GM12878 (cell line): Measurements from ENCODE around the gene CCNY. TPM values are rescaled to one million over a fixed set of nuclear protein-coding genes. Genes with fewer than 3 reads are reported as not detected.

Source experiments
- ATAC-seq: fragments of 200-7000 bp; cut with Tn5 transposase; 3 replicates; pipeline ENCODE4 v1.9.1; 2020; ENCODE audit warnings: mild to moderate bottlenecking, moderate library complexity
- BruUV-seq: library from RNA; stranded (reverse); fragments of 400-500 nt; replicated peaks from 2 replicates; lab custom pipeline; 2021; lab: Mats Ljungman, UMichigan
- CTCF ChIA-PET: fragments of 300-600 bp; sonication (Branson Sonifier 250); formaldehyde crosslinking; extraction: SDS; loops from one replicate; lab custom pipeline; 2021; ENCODE audit warnings: inconsistent platforms; lab: Yijun Ruan, JAX
- POLR2A ChIA-PET: fragments of 350-600 bp; formaldehyde crosslinking; extraction: SDS; loops from one replicate; lab custom pipeline; 2021; ENCODE audit warnings: inconsistent platforms; lab: Charles Lee
- RAD21 ChIA-PET: fragments of 300-600 bp; sonication (Branson Sonifier 250); formaldehyde crosslinking; loops from one replicate; lab custom pipeline; 2023; ENCODE audit warnings: antibody characterized with exemption; ENCODE audit not compliant: unreplicated experiment; lab: Charles Lee
- SMC1A ChIA-PET: fragments of 300-600 bp; sonication (Branson Sonifier 250); formaldehyde crosslinking; loops from one replicate; lab custom pipeline; 2023; ENCODE audit not compliant: unreplicated experiment, uncharacterized antibody; lab: Charles Lee
- DNase-seq: peaks from one replicate; pipeline ENCODE4 v3.0.0-alpha.2; 2011; ENCODE audit warnings: low read depth, low spot score
- FAIRE-seq: peaks from 3 replicates; lab custom pipeline; 2011; peaks lifted over from hg19 to GRCh38; lab: Jason Lieb, UNC
- H2AFZ ChIP-seq: 2 replicates; pipeline ENCODE4 v1.6.0; 2011; ENCODE audit warnings: low read depth, low read length, control low read depth; ENCODE audit not compliant: control insufficient read depth
- H3K27ac ChIP-seq: 2 replicates; pipeline ENCODE4 v1.5.1; 2011; ENCODE audit warnings: control low read depth; ENCODE audit not compliant: control insufficient read depth, insufficient read depth
- H3K27me3 ChIP-seq, 2 experiments: replicated peaks in 1 of 2; 2 replicates each; pipeline versions ENCODE4 v1.6.0 to v1.6.1; 2011; ENCODE audit warnings: low read length in 1 of 2; ENCODE audit not compliant: control insufficient read depth in 2 of 2, insufficient read depth in 2 of 2
- H3K36me3 ChIP-seq, 2 experiments: 2 replicates each; pipeline ENCODE4 v1.5.1; 2011; ENCODE audit warnings: low read length in 1 of 2; ENCODE audit not compliant: control insufficient read depth in 2 of 2, insufficient read depth in 2 of 2
- H3K4me1 ChIP-seq: 2 replicates; pipeline ENCODE4 v1.6.1; 2011; ENCODE audit warnings: mild to moderate bottlenecking, low read length, moderate library complexity, mixed read lengths; ENCODE audit not compliant: control insufficient read depth, insufficient read depth
- H3K4me2 ChIP-seq: 2 replicates; pipeline ENCODE4 v1.6.0; 2011; ENCODE audit warnings: control low read depth; ENCODE audit not compliant: control insufficient read depth, insufficient read depth
- H3K4me3 ChIP-seq: fragments of 200-600 bp; sonication (generic); 2 replicates; pipeline ENCODE4 v1.5.1; 2016
- H3K79me2 ChIP-seq: 2 replicates; pipeline ENCODE4 v1.6.0; 2011; ENCODE audit warnings: low read length; ENCODE audit not compliant: control insufficient read depth, insufficient read depth
- H3K9ac ChIP-seq: 2 replicates; pipeline ENCODE4 v1.8.0; 2011; ENCODE audit warnings: low read length, control low read depth, mixed read lengths; ENCODE audit not compliant: control insufficient read depth, insufficient read depth
- H3K9me3 ChIP-seq: replicated peaks from 3 replicates; pipeline ENCODE4 v1.5.1; 2011; ENCODE audit warnings: mild to moderate bottlenecking, low read length; ENCODE audit not compliant: control insufficient read depth, insufficient read depth
- H4K20me1 ChIP-seq: 2 replicates; pipeline ENCODE4 v1.6.0; 2011; ENCODE audit not compliant: control insufficient read depth, insufficient read depth
- BCL3 ChIP-seq: IDR thresholded peaks from 2 replicates; pipeline ENCODE4 v1.6.1; 2011; ENCODE audit warnings: borderline replicate concordance, low read depth, mild to moderate bottlenecking, moderate library complexity, low read length; ENCODE audit not compliant: insufficient read depth, poor library complexity, severe bottlenecking
- BRCA1 ChIP-seq: IDR thresholded peaks from 2 replicates; pipeline ENCODE4 v1.6.1; 2011; ENCODE audit warnings: low read depth, low read length, improper control_type of control experiment
- ETV6 ChIP-seq, 2 experiments: fragments of 450-650 bp in 1 of 2; IDR thresholded peaks in 1 of 2; conservative IDR thresholded peaks in 1 of 2; 2 replicates each; pipeline ENCODE4 v1.6.1; 2014; ENCODE audit warnings: antibody characterized with exemption in 1 of 2, borderline replicate concordance in 1 of 2, low read depth in 1 of 2, mild to moderate bottlenecking in 1 of 2, moderate library complexity in 1 of 2
- JUND ChIP-seq: IDR thresholded peaks from 2 replicates; pipeline ENCODE4 v1.6.1; 2012; ENCODE audit warnings: low read depth, mild to moderate bottlenecking, low read length, improper control_type of control experiment, moderate library complexity
- LARP7 ChIP-seq: fragments of 450-650 bp; IDR thresholded peaks from 2 replicates; pipeline ENCODE4 v1.6.1; 2017; ENCODE audit warnings: mild to moderate bottlenecking
- SREBF1 ChIP-seq: IDR thresholded peaks from 2 replicates; pipeline ENCODE4 v1.6.1; 2012; ENCODE audit warnings: mild to moderate bottlenecking, low read length
- YBX1 ChIP-seq: fragments of 450-650 bp; IDR thresholded peaks from 2 replicates; pipeline ENCODE4 v1.6.1; 2016; ENCODE audit warnings: antibody characterized with exemption
- YY1 ChIP-seq: IDR thresholded peaks from 2 replicates; pipeline ENCODE4 v1.6.1; 2011; ENCODE audit warnings: low read depth, mild to moderate bottlenecking, low read length
- WGBS: methylation state at CpG from one replicate; pipeline ENCODE4 v1.1.6; 2016; ENCODE audit warnings: low lambda C conversion rate; ENCODE audit not compliant: insufficient replicate concordance, insufficient coverage; ENCODE audit errors: missing lambda C conversion rate; 5-methylcytosine and 5-hydroxymethylcytosine counted together
- in situ Hi-C: fragments of 300-500 bp; cut with MboI; formaldehyde crosslinking; loops from 9 replicates; pipeline ENCODE4 v1.14.3; 2018; ENCODE audit warnings: mixed read lengths
- intact Hi-C: fragments of 100-400 bp; cut with micrococcal nuclease; formaldehyde crosslinking; loops from one replicate; pipeline ENCODE4 v1.14.2; 2022; ENCODE audit not compliant: unreplicated experiment
- polyA plus RNA-seq, 11 experiments: library from polyadenylated mRNA; depleted of rRNA in 4 of 11; unstranded in 6 of 11; stranded (reverse) in 5 of 11; fragments of >200 nt; fragmentation: Nextera tagmentation in 4 of 11; fragmentation: Illumina TruSeq in 1 of 11; extraction: Ambion mirVana in 4 of 11; extraction: Trizol in 1 of 11; gene quantifications; 1 replicate in 1 of 11; 2 replicates in 10 of 11; pipeline versions ENCODE4 v1.2.1 to v1.2.3, GENCODE V29; 2011 to 2016; ENCODE audit warnings: inconsistent platforms in 2 of 11, missing spikeins in 2 of 11, low read depth in 1 of 11
- total RNA-seq, 4 experiments: library from RNA; depleted of rRNA in 3 of 4; stranded (reverse); fragments of >200 nt in 3 of 4; fragmentation: Illumina TruSeq in 1 of 4; extraction: Trizol in 1 of 4; gene quantifications; 2 replicates each; pipeline versions ENCODE4 v1.2.1 to v1.2.3, GENCODE V29; 2013 to 2021
- TF ChIP-seq, protein P1 (sequence below): IDR thresholded peaks from 2 replicates; pipeline ENCODE4 v1.6.1; 2011; ENCODE audit warnings: low read depth, low read length, improper control_type of control experiment, borderline replicate concordance

The CCNY gene
- total and polyA plus RNA-seq, 10 of the 15 experiments (the other 5 are each of a cell fraction or from before 2014, with no cell fraction given): 3.6 to 50.0 (median 26.1) TPM

- Histone ChIP-seq H3K4me2 (no peak overlapping the region), H3K9ac (no peak overlapping the region)
- no peak for TF ChIP-seq JUND
- no peak for TF ChIP-seq BCL3
- TF ChIP-seq ETV6 (conservative IDR thresholded peaks at IDR 0.05 in 1 of 2, IDR thresholded peaks at IDR 0.05 in 1 of 2; ENCODE audit: borderline replicate concordance in 1 of 2, low read depth in 1 of 2): no peak
- TF ChIP-seq SREBF1: no peak
- TF ChIP-seq, protein P1, sequence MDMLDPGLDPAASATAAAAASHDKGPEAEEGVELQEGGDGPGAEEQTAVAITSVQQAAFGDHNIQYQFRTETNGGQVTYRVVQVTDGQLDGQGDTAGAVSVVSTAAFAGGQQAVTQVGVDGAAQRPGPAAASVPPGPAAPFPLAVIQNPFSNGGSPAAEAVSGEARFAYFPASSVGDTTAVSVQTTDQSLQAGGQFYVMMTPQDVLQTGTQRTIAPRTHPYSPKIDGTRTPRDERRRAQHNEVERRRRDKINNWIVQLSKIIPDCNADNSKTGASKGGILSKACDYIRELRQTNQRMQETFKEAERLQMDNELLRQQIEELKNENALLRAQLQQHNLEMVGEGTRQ: no peak
- TF ChIP-seq YBX1: no peak
- TF ChIP-seq LARP7: no peak
- no peak for TF ChIP-seq YY1
- TF ChIP-seq BRCA1: no peak
- TF ChIP-seq, all 136 proteins: peak for 0
- H3K27ac ChIP-seq: no peak overlapping the region
- ATAC-seq (no peak), DNase-seq (no peak), FAIRE-seq (no peak)
- H4K20me1 ChIP-seq: no peaks in the 10 kb centered on the region
- in situ Hi-C loops: no loop called here
- BruUV-seq: no TSS peak
- H3K79me2 ChIP-seq: peaks cover 41% of the 10 kb centered on the region
- H3K4me3 ChIP-seq: no peak overlapping the region
- ChIA-PET POLR2A (no interaction called here), RAD21 (no interaction called here), CTCF (no interaction called here), SMC1A (no interaction called here)
- intact Hi-C loops: loop anchor here (5.0 kb wide), 2 partner anchors 135 to 185 kb away; no protein-coding TSS in a partner anchor
- no peaks in the 10 kb centered on the region for H3K27me3 ChIP-seq
- peaks cover 21% of the 10 kb centered on the region for H3K4me1 ChIP-seq
- no peaks in the 10 kb centered on the region for H3K36me3 ChIP-seq
- no peaks in the 10 kb centered on the region for H3K9me3 ChIP-seq
- WGBS: 83% methylated on average over 5 of the region's 5 CpGs
- no peak overlapping the region for H2AFZ ChIP-seq
These were observed 40.9 kb downstream of the CCNY start for GRCh38 chr10:35377050-35377728.
